Natural killer cell (primary cell): ENCODE data around the gene WSCD2. TPM values are rescaled to one million over a fixed set of nuclear protein-coding genes. Genes with fewer than 3 reads are reported as not detected.

ENCODE experiments used
- ATAC-seq, 3 donors: fragments of 150-1000 bp in 2 of 3; fragments of 200-7000 bp in 1 of 3; cut with Tn5 transposase; 1 replicate in 1 of 3; 2 replicates in 2 of 3; pipeline ENCODE4 v1.10.0; 2021; ENCODE audit warnings: mild to moderate bottlenecking in 2 of 3, moderate library complexity in 2 of 3
- DNase-seq, 2 donors: peaks; one replicate each; pipeline versions ENCODE4 v3.0.0 to v3.0.0-alpha.2; 2013 to 2021; ENCODE audit warnings: mixed read lengths in 1 of 2
- H3K27ac ChIP-seq: one replicate; pipeline ENCODE4 v1.5.1; 2013; ENCODE audit warnings: mild to moderate bottlenecking, low read length
- H3K27me3 ChIP-seq: one replicate; pipeline ENCODE4 v1.6.1; 2013; ENCODE audit warnings: low read length; ENCODE audit not compliant: control insufficient read depth, insufficient read depth
- H3K36me3 ChIP-seq: one replicate; pipeline ENCODE4 v1.6.1; 2013; ENCODE audit warnings: low read length; ENCODE audit not compliant: control insufficient read depth, insufficient read depth
- H3K4me1 ChIP-seq: one replicate; pipeline ENCODE4 v1.6.1; 2013; ENCODE audit warnings: low read length; ENCODE audit not compliant: control insufficient read depth, insufficient read depth
- H3K4me3 ChIP-seq: one replicate; pipeline ENCODE4 v1.5.1; 2013; ENCODE audit warnings: low read length
- H3K9me3 ChIP-seq: one replicate; pipeline ENCODE4 v1.6.1; 2013; ENCODE audit warnings: low read length; ENCODE audit not compliant: control insufficient read depth, insufficient read depth
- H3K27ac Mint-ChIP-seq, 2 donors: one replicate each; pipeline ENCODE4 v1.8.0; 2022; ENCODE audit warnings: mild to moderate bottlenecking in 2 of 2, mixed read lengths in 2 of 2, moderate library complexity in 1 of 2
- H3K27me3 Mint-ChIP-seq, 2 donors: one replicate each; pipeline ENCODE4 v1.8.0; 2022; ENCODE audit warnings: low read depth in 2 of 2, mixed read lengths in 2 of 2
- H3K36me3 Mint-ChIP-seq: one replicate; pipeline ENCODE4 v1.8.0; 2022; ENCODE audit warnings: mixed read lengths
- H3K4me1 Mint-ChIP-seq, 2 donors: one replicate each; pipeline ENCODE4 v1.8.0; 2022; ENCODE audit warnings: mixed read lengths in 2 of 2
- H3K4me3 Mint-ChIP-seq: one replicate; pipeline ENCODE4 v1.8.0; 2022; ENCODE audit warnings: mild to moderate bottlenecking, moderate library complexity, mixed read lengths
- H3K9me3 Mint-ChIP-seq, 2 donors: one replicate each; pipeline ENCODE4 v1.8.0; 2022; ENCODE audit warnings: mixed read lengths in 2 of 2
- CTCF ChIP-seq: fragments of 200-600 bp; IDR thresholded peaks from one replicate; pipeline ENCODE4 v1.8.0; 2022; ENCODE audit warnings: antibody characterized with exemption
- WGBS: methylation state at CpG from one replicate; pipeline ENCODE4 v1.1.7; 2013; ENCODE audit warnings: missing lambda C conversion rate; ENCODE audit not compliant: insufficient coverage; 5-methylcytosine and 5-hydroxymethylcytosine counted together
- intact Hi-C: fragments of 100-400 bp; cut with micrococcal nuclease; formaldehyde crosslinking; loops from one replicate; pipeline ENCODE4 v1.14.2; 2022
- total RNA-seq, 4 donors: library from RNA; stranded (reverse); fragments of 120-200 nt in 1 of 4; gene quantifications; one replicate each; pipeline versions ENCODE4 v1.2.3 to v1.2.4, GENCODE V29; 2013 to 2022

The WSCD2 gene
- total RNA-seq, 3 donors from 2014 or later (not counting 1 experiment from before 2014, with no cell fraction given): 0.32 to 0.78 TPM; not detected in 1

- Histone ChIP-seq H3K27ac (no peak overlapping the region), H3K4me3 (no peak overlapping the region), H3K36me3 (no peaks in the 10 kb centered on the region), H3K9me3 (no peaks in the 10 kb centered on the region), H3K4me1 (no peaks in the 10 kb centered on the region), H3K27me3 (no peaks in the 10 kb centered on the region)
- Mint-ChIP-seq H3K27ac (no peak overlapping the region), H3K4me3 (no peak overlapping the region), H3K36me3 (no peaks in the 10 kb centered on the region), H3K4me1 (no peaks in the 10 kb centered on the region), H3K27me3 (peaks cover 27 to 44% of the 10 kb centered on the region in 2 donors), H3K9me3 (no peaks in the 10 kb centered on the region)
- DNase-seq (no peak), ATAC-seq (no peak)
- intact Hi-C loops: no loop called here
- no peak for TF ChIP-seq CTCF
- 71% methylated on average over 1 of the region's 2 CpGs for WGBS
Measured at GRCh38 chr12:108094056-108094649, 34.9 kb upstream of the WSCD2 start.

- Histone ChIP-seq H3K36me3 (no peaks in the 10 kb centered on the region), H3K4me3 (no peak overlapping the region), H3K4me1 (no peaks in the 10 kb centered on the region), H3K27me3 (no peaks in the 10 kb centered on the region), H3K27ac (no peak overlapping the region), H3K9me3 (no peaks in the 10 kb centered on the region)
- H3K27me3 Mint-ChIP-seq: peaks cover 14 to 28% of the 10 kb centered on the region in 2 donors
- H3K36me3 Mint-ChIP-seq: no peaks in the 10 kb centered on the region
- no peaks in the 10 kb centered on the region for H3K9me3 Mint-ChIP-seq
- no peak overlapping the region for H3K4me3 Mint-ChIP-seq
- no peak for DNase-seq
- no peak overlapping the region for H3K27ac Mint-ChIP-seq
- intact Hi-C loops: no loop called here
- 100% methylated on average over 2 of the region's 3 CpGs for WGBS
- H3K4me1 Mint-ChIP-seq: no peaks in the 10 kb centered on the region
- no peak for TF ChIP-seq CTCF
- ATAC-seq: no peak
Measured at GRCh38 chr12:108097160-108097911, 31.8 kb upstream of the WSCD2 start.

- WGBS: 89% methylated on average over 8 of the region's 8 CpGs
- H3K36me3 Mint-ChIP-seq: no peaks in the 10 kb centered on the region
Measured at GRCh38 chr12:108098374-108098773, 30.7 kb upstream of the WSCD2 start.

More at GRCh38 chr12:108098374-108098773, 30.7 kb upstream of the WSCD2 start:
- Histone ChIP-seq H3K36me3 (no peaks in the 10 kb centered on the region), H3K27ac (no peak overlapping the region), H3K4me3 (no peak overlapping the region), H3K4me1 (no peaks in the 10 kb centered on the region), H3K27me3 (no peaks in the 10 kb centered on the region), H3K9me3 (no peaks in the 10 kb centered on the region)
- H3K9me3 Mint-ChIP-seq: no peaks in the 10 kb centered on the region
- no peak for TF ChIP-seq CTCF
- H3K4me3 Mint-ChIP-seq: no peak overlapping the region
- ATAC-seq: no peak
- no peak overlapping the region for H3K27ac Mint-ChIP-seq
- no peak for DNase-seq
- no peaks in the 10 kb centered on the region for H3K4me1 Mint-ChIP-seq
- intact Hi-C loops: no loop called here
- peaks cover 10 to 19% of the 10 kb centered on the region in 2 donors for H3K27me3 Mint-ChIP-seq
